Choroid plexus epithelial cell (primary cell): Measurements from ENCODE around the gene MBOAT2.
"Not testable (repeated sequence)": the region's sequence is repeated elsewhere in the genome, so short reads cannot be mapped to it uniquely, and the experiment has no call there.

Experiments
- DNase-seq: peaks from one replicate; pipeline ENCODE4 v3.0.0-alpha.2; 2010; ENCODE audit warnings: low read depth
- H3K4me3 ChIP-seq: 2 replicates; pipeline ENCODE4 v1.5.1; 2011; ENCODE audit warnings: low read depth, mild to moderate bottlenecking, control low read depth, low read length, moderate library complexity
- TF ChIP-seq, protein P1 (sequence below): conservative IDR thresholded peaks from 2 replicates; pipeline ENCODE4 v1.5.1; 2011; ENCODE audit warnings: low read depth, mild to moderate bottlenecking, control low read depth, inconsistent platforms, low read length, moderate library complexity

MBOAT2 gene

DNA sequence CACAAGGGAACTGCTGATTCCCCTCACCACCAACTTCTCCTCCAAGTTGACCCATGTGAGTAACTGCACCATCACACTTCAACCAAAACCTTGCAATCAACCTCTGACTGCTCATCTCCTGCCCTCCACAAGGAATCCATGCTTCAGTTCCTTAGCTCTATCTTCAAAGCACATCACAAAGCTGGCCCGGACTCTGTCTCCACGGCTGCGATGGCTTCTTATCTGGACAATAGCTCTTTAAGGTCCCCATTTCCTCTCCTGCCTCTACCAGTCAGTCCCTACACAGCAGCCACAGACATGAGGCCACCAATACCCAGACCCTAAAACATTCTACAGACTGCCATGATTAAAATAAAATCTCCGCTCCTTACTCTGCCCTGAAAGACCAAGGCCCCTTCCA lies 25.7 kb downstream of the MBOAT2 start:
- TF ChIP-seq, protein P1, sequence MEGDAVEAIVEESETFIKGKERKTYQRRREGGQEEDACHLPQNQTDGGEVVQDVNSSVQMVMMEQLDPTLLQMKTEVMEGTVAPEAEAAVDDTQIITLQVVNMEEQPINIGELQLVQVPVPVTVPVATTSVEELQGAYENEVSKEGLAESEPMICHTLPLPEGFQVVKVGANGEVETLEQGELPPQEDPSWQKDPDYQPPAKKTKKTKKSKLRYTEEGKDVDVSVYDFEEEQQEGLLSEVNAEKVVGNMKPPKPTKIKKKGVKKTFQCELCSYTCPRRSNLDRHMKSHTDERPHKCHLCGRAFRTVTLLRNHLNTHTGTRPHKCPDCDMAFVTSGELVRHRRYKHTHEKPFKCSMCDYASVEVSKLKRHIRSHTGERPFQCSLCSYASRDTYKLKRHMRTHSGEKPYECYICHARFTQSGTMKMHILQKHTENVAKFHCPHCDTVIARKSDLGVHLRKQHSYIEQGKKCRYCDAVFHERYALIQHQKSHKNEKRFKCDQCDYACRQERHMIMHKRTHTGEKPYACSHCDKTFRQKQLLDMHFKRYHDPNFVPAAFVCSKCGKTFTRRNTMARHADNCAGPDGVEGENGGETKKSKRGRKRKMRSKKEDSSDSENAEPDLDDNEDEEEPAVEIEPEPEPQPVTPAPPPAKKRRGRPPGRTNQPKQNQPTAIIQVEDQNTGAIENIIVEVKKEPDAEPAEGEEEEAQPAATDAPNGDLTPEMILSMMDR, result no peak
- no peak overlapping the region for H3K4me3 ChIP-seq
- DNase-seq, result no peak

DNA sequence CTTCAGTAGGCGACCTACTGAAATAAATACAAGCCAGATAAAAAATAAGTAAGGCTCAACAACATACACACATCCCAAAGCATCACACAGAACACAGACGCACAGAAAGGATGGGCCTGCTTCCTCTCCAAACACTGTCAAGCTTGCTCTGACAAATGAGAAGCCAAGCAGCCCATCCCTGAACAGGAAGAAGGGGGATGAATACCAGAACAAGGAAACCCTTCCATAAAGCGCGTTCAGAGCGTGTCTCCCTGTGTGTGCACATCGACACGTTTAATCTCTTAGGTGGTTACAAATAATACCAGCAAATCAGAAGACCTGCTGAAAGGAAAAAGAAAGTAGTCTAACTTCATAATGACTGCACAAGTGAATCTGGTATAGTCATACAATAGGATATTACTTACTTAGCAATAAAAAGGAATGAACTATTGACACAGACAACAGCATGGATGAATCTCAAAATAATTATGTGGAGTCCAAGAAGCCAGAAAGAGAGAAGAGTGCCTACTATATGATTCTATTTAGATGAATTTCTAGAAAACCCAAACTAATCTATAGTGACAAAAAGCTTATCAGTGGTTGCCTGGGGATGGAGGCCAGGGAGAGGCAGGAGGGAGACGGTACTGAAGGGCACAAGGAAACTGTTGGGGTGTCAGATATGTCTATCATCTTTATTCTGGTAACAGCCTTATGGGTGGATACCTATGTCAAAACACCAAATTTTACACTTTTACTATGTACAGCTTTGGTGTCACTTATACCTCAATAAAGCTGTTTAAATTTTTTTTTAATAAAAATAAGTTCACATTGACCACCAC lies 26.8 kb downstream of the MBOAT2 start:
- H3K4me3 ChIP-seq, result no peak overlapping the region
- no peak for DNase-seq
- TF ChIP-seq, protein P1, result no peak

DNA sequence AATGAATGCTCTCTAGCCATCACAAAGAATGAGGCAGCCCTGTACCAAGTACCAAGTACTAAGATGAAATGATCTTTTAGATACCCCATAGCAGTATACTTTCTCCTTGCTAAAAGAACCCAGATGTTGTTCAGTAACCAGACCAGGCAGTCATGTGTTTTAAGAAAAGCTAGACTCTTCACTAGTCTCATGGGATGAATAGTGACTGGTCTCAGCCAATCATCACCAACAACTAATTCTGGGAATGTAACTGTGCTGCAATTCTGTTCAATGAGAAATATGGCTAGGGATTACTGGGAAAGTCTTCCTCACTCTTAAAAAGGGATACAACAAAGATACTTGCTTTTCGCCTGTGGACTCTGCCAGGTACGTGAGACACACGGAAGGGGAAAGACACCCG lies 29.5 kb downstream of the MBOAT2 start:
- no peak for DNase-seq
- TF ChIP-seq, protein P1, result no peak
- no peak overlapping the region for H3K4me3 ChIP-seq

DNA sequence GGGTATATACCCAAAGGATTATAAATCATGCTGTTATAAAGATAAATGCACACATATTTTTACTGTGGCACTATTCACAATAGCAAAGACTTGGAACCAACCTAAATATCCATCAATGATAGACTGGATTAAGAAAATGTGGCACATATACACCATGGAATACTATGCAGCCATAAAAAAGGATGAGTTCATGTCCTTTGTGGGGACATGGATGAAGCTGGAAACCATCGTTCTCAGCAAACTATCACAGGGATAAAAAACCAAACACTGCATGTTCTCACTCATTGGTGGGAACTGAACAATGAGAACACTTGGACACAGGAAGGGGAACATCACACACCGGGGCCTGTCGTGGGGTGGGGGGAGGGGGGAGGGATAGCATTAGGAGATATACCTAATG lies 30.5 kb downstream of the MBOAT2 start:
- DNase-seq, H3K4me3 ChIP-seq: not testable (repeated sequence)

DNA sequence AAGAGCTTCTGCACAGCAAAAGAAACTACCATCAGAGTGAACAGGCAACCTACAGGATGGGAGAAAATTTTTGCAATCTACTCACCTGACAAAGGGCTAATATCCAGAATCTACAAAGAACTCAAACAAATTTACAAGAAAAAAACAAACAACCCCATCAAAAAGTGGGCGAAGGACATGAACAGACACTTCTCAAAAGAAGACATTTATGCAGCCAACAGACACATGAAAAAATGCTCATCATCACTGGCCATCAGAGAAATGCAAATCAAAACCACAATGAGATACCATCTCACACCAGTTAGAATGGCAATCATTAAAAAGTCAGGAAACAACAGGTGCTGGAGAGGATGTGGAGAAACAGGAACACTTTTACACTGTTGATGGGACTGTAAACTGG lies 30.9 kb downstream of the MBOAT2 start:
- DNase-seq, H3K4me3 ChIP-seq: not testable (repeated sequence)

DNA sequence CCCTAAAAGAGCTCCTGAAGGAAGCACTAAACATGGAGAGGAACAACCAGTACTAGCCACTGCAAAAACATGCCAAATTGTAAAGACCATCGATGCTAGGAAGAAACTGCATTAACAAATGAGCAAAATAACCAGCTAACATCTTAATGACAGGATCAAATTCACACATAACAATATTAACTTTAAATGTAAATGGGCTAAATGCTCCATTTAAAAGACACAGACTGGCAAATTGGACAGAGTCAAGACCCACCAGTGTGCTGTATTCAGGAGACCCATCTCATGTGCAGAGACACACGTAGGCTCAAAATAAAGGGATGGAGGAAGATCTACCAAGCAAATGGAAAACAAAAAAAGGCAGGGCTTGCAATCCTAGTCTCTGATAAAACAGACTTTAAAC lies 34.1 kb downstream of the MBOAT2 start:
- DNase-seq, H3K4me3 ChIP-seq: not testable (repeated sequence)

DNA sequence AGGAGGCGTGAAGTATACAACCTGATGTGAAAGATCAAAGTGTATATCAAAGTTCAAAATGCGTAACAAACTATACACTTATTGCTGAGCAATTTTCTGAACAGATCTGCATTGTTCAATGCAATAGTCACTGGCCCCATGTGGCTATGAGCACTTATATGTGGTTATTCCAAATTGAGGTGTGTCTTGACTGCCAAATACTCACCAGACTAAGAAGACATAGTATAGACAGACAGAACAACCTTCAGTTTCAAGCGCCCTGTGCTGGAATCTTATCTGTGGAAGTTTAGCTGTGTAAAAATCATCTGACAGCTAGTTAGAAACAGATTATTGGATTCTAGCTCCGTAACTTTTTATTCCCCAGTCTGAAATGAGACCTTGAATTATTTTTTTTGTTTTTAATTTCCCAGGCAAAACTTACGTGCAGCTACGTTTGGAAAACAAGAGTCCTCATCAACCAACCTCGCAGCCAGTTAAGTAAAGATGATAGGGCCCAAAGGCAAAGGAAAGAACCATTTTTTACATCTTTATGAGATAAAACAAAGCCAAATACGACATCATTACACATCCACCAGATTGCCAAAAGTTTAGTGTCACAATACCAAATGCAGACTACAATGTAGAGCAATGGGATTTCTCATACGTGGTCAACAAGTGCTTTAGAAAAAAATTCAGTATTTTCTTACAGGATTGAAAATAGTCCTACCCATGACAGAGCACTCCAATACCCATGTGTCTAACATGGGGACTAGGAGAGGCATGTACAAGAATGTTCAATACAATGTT lies 37.2 kb downstream of the MBOAT2 start:
- peak; percentile 48 for DNase-seq
- TF ChIP-seq, protein P1, result no peak
- H3K4me3 ChIP-seq, result no peak overlapping the region

DNA sequence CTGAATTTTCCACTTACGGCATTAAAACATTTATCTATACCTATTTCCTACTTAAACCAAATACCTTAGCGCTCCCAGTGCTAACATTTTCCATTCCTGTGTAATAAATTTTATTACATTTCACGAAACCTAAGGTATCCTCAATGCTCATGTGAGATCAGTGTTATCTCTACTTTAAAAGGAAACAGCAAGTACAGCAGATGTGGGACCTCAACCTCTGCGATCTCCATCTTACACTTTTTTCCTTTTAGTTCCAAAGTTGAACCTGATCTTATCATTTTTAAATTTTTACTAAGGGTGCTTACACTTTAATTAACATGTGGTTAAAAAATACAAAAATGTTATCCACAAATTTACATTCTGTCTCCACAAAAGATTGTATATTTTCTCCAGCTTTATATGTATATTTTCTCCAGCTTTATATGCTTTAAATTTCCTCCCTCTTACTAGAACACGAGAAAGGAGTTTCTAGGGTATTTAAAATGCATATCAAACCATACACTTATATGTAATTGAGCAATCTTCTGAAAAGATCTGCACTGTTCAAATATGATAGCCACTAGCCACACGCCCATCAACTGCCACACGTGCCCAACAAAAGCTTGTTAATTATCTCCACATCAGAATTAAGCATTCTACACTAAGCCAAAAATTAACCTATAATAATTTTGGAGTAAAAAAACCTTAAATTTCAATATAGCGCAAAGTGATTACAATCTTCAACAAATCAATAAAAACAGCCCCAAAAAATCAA lies 38.1 kb downstream of the MBOAT2 start:
- H3K4me3 ChIP-seq, result no peak overlapping the region
- TF ChIP-seq, protein P1, result no peak
- DNase-seq, result no peak
